Measurements from ENCODE around the gene TMEM198. TPM values are rescaled to one million over a fixed set of nuclear protein-coding genes. Genes with fewer than 3 reads are reported as not detected.

TMEM198 gene
- total RNA-seq, 2 experiments from 2014 or later, result 2.5 to 6.6 TPM

DNA sequence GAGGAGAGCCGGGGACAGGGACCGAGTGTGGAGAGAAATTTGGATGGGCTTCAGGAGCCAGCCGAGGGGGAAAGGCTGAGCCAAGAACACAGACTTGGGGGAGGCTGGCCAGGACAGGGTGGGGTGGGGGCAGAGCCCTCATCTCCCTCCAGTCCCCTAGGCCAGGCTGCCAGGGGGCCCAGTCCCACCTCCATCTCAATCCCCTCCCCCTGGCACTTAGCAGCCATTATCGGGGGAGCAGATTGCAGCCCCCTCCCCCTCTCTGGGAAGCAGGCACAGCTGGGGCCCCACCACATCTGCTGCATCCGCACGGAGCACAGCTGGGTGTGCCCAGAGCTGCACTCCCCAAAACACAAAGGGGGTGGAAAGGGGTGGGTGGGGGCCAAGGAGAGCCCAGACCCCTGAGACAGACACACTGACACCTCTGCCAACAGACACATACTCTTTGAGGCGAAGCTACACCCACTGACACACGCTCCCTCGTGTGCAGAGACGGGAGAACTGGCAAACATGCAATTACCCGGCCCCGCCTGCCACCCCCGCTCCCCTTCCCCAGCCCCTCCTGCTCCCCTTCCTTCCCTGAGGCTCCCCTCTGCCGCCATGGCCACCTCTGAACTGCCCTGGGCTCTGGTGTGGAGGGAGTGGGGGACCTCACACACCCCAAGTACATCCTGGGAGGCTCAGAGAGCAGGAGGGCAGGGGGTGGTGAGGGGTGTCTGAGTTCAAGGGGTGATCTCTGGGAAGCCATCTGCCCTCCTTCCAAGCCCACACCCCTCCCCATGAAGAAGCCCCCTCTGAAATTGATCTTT, 34.7 kb upstream of the TMEM198 start:
- Histone ChIP-seq H3K36me3 (ENCODE audit: insufficient read depth, low read length) (no peaks in the 10 kb centered on the region), H3K9me2 (ENCODE audit: insufficient read depth, low read length) (no peaks in the 10 kb centered on the region), H2AFZ (ENCODE audit: low read length) (no peak overlapping the region), H3K9me3 (ENCODE audit: low read length) (no peaks in the 10 kb centered on the region), H3K4me2 (ENCODE audit: low read length) (no peak overlapping the region), H3K4me3 (ENCODE audit: low read depth, low read length, poor library complexity, severe bottlenecking) (no peak overlapping the region), H3K4me1 (ENCODE audit: insufficient read depth, low read length, poor library complexity, severe bottlenecking) (peaks cover 10% of the 10 kb centered on the region), H3K27ac (ENCODE audit: low read depth, low read length, poor library complexity, severe bottlenecking) (no peak overlapping the region), H3K79me2 (ENCODE audit: insufficient read depth, low read depth, low read length) (no peaks in the 10 kb centered on the region), H4K20me1 (ENCODE audit: insufficient read depth, low read length) (no peaks in the 10 kb centered on the region)
- TF ChIP-seq, protein P1, sequence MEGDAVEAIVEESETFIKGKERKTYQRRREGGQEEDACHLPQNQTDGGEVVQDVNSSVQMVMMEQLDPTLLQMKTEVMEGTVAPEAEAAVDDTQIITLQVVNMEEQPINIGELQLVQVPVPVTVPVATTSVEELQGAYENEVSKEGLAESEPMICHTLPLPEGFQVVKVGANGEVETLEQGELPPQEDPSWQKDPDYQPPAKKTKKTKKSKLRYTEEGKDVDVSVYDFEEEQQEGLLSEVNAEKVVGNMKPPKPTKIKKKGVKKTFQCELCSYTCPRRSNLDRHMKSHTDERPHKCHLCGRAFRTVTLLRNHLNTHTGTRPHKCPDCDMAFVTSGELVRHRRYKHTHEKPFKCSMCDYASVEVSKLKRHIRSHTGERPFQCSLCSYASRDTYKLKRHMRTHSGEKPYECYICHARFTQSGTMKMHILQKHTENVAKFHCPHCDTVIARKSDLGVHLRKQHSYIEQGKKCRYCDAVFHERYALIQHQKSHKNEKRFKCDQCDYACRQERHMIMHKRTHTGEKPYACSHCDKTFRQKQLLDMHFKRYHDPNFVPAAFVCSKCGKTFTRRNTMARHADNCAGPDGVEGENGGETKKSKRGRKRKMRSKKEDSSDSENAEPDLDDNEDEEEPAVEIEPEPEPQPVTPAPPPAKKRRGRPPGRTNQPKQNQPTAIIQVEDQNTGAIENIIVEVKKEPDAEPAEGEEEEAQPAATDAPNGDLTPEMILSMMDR (conservative IDR thresholded peaks at IDR 0.05; ENCODE audit: low read length), result no peak
- TF ChIP-seq EZH2phosphoT487 (IDR thresholded peaks at IDR 0.05; ENCODE audit: borderline replicate concordance, low read depth, low read length), result no peak
- DNase-seq (ENCODE audit: low spot score), result no peak
- POLR2A ChIA-PET, result no interaction called here
- CTCF ChIA-PET (ENCODE audit: unreplicated experiment), result interaction anchor here (0.6 kb wide), 1 partner anchor 88 kb away, joined by 5 read pairs; no protein-coding TSS in a partner anchor
- BruUV-seq (replicated peaks), result no TSS peak
- intact Hi-C loops (cut with micrococcal nuclease; ENCODE audit: unreplicated experiment), result no loop called here

DNA sequence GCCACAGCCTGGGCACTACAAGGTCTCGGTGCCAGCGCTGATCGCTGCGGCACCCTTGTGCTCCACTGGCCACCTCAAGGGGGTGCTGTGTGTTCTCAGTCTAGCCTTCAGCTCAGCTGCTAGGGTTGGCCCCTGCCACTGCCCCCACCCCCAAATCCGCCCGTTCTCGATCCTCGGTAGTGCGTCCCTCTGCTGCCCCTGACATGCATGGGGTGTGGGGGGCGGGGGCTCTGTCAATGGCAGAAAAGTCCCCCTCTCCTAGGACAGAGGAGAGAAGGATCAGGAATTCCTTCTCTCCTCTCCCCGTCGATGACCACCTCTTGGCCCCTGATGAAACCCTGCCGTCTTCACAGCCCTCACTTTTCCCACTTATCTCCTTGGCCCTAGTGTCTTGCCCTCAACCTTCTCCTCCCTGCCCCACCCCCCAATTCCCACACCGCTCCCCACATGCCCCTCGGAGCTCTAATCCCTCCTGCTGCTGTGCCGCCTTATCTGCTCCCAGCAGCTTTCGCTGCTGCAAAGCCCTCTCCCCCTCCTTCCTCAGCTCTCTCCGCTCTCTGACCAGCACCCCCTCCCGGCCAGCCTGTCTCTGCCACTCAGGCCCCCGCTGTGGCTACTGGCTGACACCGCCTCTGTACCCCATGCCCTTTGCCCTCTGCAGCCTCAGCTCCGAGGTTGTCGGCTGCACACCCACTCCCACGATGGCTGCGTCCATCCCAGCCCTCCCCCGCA, 33.9 kb upstream of the TMEM198 start:
- H3K27ac ChIP-seq (ENCODE audit: low read depth, low read length, poor library complexity, severe bottlenecking), result no peak overlapping the region
- no peak overlapping the region for H3K4me3 ChIP-seq (ENCODE audit: low read depth, low read length, poor library complexity, severe bottlenecking)
- H3K4me2 ChIP-seq (ENCODE audit: low read length), result no peak overlapping the region
- intact Hi-C loops (cut with micrococcal nuclease; ENCODE audit: unreplicated experiment), result no loop called here
- no peaks in the 10 kb centered on the region for H3K36me3 ChIP-seq (ENCODE audit: insufficient read depth, low read length)
- no peak overlapping the region for H2AFZ ChIP-seq (ENCODE audit: low read length)
- H4K20me1 ChIP-seq (ENCODE audit: insufficient read depth, low read length), result no peaks in the 10 kb centered on the region
- DNase-seq (ENCODE audit: low spot score), result peak; percentile 40
- BruUV-seq (replicated peaks), result no TSS peak
- peaks cover 10% of the 10 kb centered on the region for H3K4me1 ChIP-seq (ENCODE audit: insufficient read depth, low read length, poor library complexity, severe bottlenecking)
- H3K9me2 ChIP-seq (ENCODE audit: insufficient read depth, low read length), result no peaks in the 10 kb centered on the region
- no peaks in the 10 kb centered on the region for H3K79me2 ChIP-seq (ENCODE audit: insufficient read depth, low read depth, low read length)
- ChIA-PET CTCF (ENCODE audit: unreplicated experiment) (interaction anchor here (0.6 kb wide), 1 partner anchor 20 kb away, joined by 4 read pairs; no protein-coding TSS in a partner anchor), POLR2A (interaction anchor here (0.7 kb wide), 1 partner anchor 1677 kb away, joined by 3 read pairs; no protein-coding TSS in a partner anchor)
- no peak for TF ChIP-seq EZH2phosphoT487 (IDR thresholded peaks at IDR 0.05; ENCODE audit: borderline replicate concordance, low read depth, low read length)
- TF ChIP-seq, protein P1 (conservative IDR thresholded peaks at IDR 0.05; ENCODE audit: low read length), result peak; percentile 71
- no peaks in the 10 kb centered on the region for H3K9me3 ChIP-seq (ENCODE audit: low read length)
